ENCODE data around the gene MEN1. TPM values are rescaled to one million over a fixed set of nuclear protein-coding genes. Genes with fewer than 3 reads are reported as not detected.

MEN1 gene
- total RNA-seq, 1 experiment from 2014 or later, result 54.5 TPM

- H3K9me3 ChIP-seq (ENCODE audit: control insufficient read depth, insufficient read depth, low read depth, low read length), result no peaks in the 10 kb centered on the region
- in situ Hi-C loops (cut with HindIII; ENCODE audit: low pct_unique_long_range_greater_than_20kb, low sequenced_read_pairs) (no loop called here), intact Hi-C loops (cut with micrococcal nuclease; ENCODE audit: unreplicated experiment) (no loop called here)
- no peak overlapping the region for H3K27ac ChIP-seq (ENCODE audit: low read length)
- H3K4me3 ChIP-seq (ENCODE audit: low read depth in 2 of 2, low read length in 2 of 2), result no peak overlapping the region
- BruUV-seq (replicated peaks), result no TSS peak
- no peak for DNase-seq (ENCODE audit: low read depth, low spot score)
- ChIA-PET CTCF (no interaction called here), POLR2A (no interaction called here)
- no peaks in the 10 kb centered on the region for H3K27me3 ChIP-seq (ENCODE audit: control insufficient read depth, insufficient read depth, low read length)
- peaks cover 47% of the 10 kb centered on the region for H3K36me3 ChIP-seq (ENCODE audit: control insufficient read depth, insufficient read depth, low read length)
- TF ChIP-seq CTCF (IDR thresholded peaks at IDR 0.05), result no peak
- TF ChIP-seq TCF7L2 (IDR thresholded peaks at IDR 0.05; ENCODE audit: low read depth, low read length), result no peak
- no peak for TF ChIP-seq REST (IDR thresholded peaks at IDR 0.05; ENCODE audit: insufficient read depth in 1 of 2, low read depth in 2 of 2, low read length in 1 of 2)
- TF ChIP-seq POLR2AphosphoS5 (IDR thresholded peaks at IDR 0.05; ENCODE audit: low read depth, low read length), result no peak
- TF ChIP-seq SIN3A (IDR thresholded peaks at IDR 0.05; ENCODE audit: borderline replicate concordance, insufficient read depth, low read depth, low read length), result no peak
- no peak for ATAC-seq
- peaks cover 26% of the 10 kb centered on the region for H3K4me1 ChIP-seq (ENCODE audit: control insufficient read depth, insufficient read depth, low read length)
These were observed 44.3 kb downstream of the MEN1 start for GRCh38 chr11:64765851-64766665.

- Histone ChIP-seq H3K27me3 (ENCODE audit: control insufficient read depth, insufficient read depth, low read length) (no peaks in the 10 kb centered on the region), H3K4me3 (ENCODE audit: low read depth in 2 of 2, low read length in 2 of 2) (no peak overlapping the region), H3K36me3 (ENCODE audit: control insufficient read depth, insufficient read depth, low read length) (peaks cover 40% of the 10 kb centered on the region), H3K4me1 (ENCODE audit: control insufficient read depth, insufficient read depth, low read length) (peaks cover 26% of the 10 kb centered on the region), H3K27ac (ENCODE audit: low read length) (0 out of 2 replicates have a peak overlapping the region, but pooled peaks have one; percentile 24), H3K9me3 (ENCODE audit: control insufficient read depth, insufficient read depth, low read depth, low read length) (no peaks in the 10 kb centered on the region)
- TF ChIP-seq TCF7L2 (IDR thresholded peaks at IDR 0.05; ENCODE audit: low read depth, low read length), result no peak
- TF ChIP-seq REST (IDR thresholded peaks at IDR 0.05; ENCODE audit: insufficient read depth in 1 of 2, low read depth in 2 of 2, low read length in 1 of 2), result no peak
- TF ChIP-seq POLR2AphosphoS5 (IDR thresholded peaks at IDR 0.05; ENCODE audit: low read depth, low read length), result peak; percentile 33; the same call in 1 of the 2 replicates
- TF ChIP-seq CTCF (IDR thresholded peaks at IDR 0.05), result 0 out of 2 replicates have a peak, but pooled peaks have one; percentile 46
- no peak for TF ChIP-seq SIN3A (IDR thresholded peaks at IDR 0.05; ENCODE audit: borderline replicate concordance, insufficient read depth, low read depth, low read length)
- ChIA-PET CTCF (interaction anchor here (0.5 kb wide), 1 partner anchor 13 kb away, joined by 5 read pairs; no protein-coding TSS in a partner anchor), POLR2A (no interaction called here)
- ATAC-seq (no peak), DNase-seq (ENCODE audit: low read depth, low spot score) (no peak)
- intact Hi-C loops (cut with micrococcal nuclease; ENCODE audit: unreplicated experiment) (no loop called here), in situ Hi-C loops (cut with HindIII; ENCODE audit: low pct_unique_long_range_greater_than_20kb, low sequenced_read_pairs) (no loop called here)
- no TSS peak for BruUV-seq (replicated peaks)
These were observed 45.0 kb downstream of the MEN1 start for GRCh38 chr11:64765291-64765850.

Measured in Panc1 (cell line).